GM18861 (cell line): ENCODE measurements around the gene NUTM2E.
"Not testable (repeated sequence)": the region's sequence is repeated elsewhere in the genome, so short reads cannot be mapped to it uniquely, and the experiment has no call there.

Experiments used
- ATAC-seq: cut with Tn5 transposase; IDR thresholded peaks from one replicate; pipeline ENCODE4 v1.9.1; 2021; ENCODE audit not compliant: unreplicated experiment

The NUTM2E gene

DNA sequence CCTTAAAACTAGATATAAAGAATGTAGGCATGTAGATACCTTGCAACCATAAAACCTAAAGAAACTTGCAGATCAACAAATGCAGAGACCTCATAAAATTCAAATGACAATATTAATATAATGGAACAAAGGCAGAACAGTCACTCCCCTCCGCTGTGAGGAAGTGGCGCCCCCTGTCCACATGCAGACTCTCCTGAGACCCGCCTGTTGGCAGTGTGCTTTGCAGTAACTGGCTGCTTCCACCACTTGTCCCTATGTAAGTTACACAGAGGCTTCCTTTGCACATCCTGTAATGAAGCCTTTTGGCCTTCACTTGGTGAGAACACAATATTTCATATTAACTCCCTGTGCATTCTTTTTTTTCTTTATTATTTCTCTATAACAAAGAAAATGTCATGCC is 36.3 kb downstream of the NUTM2E start:
- not testable (repeated sequence) for ATAC-seq

DNA sequence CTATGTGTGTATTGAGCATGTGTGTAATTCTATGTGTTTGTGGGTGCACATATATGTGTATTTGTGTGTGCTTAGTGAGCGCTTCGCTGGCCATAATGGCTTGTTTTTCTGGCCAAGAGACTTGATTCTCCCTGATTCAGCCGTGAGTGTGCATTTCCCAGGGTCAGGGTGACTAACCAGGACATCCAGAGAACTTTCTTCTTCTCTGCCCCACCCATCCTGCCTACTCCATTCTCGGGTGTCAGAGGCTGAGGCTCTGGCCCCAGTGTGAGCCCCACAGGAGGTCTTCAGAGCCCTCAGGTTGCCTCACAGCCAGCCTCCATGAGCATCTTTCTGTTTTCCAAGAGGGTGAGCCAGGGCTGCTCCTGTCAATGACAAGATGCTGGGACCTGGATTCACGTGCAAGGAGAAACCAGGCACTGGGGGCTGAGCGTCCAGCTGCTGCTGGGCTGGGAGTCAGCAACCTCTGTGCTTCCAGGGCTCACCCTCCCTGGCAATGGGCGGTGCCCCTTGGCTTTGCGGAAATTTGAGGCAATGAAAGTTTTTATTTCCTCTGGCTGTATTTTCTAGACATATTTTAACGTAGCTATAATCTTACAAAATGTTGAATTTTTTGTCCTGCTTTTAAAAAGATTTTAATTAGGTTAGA is 40.5 kb downstream of the NUTM2E start:
- ATAC-seq = not testable (repeated sequence)

DNA sequence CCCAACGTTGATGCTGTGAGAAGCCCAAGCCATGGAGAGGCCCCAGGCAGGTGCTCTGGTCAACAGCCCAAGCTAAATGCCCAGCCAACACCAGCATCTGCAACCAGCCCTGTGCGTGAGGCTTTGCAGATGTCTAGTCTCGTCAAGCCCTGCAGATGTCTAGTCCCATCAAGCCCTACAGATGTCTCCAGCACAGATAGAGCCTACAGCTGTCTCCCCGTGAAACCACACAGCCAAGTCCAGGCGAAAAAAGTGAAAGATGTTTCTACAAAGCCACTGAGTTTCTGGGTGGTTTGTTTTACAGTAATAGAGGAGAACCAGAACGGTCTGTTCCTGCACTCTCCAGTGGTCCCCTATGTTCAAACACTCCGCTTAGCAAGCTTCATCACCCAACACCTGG is 41.5 kb downstream of the NUTM2E start:
- ATAC-seq = not testable (repeated sequence)

DNA sequence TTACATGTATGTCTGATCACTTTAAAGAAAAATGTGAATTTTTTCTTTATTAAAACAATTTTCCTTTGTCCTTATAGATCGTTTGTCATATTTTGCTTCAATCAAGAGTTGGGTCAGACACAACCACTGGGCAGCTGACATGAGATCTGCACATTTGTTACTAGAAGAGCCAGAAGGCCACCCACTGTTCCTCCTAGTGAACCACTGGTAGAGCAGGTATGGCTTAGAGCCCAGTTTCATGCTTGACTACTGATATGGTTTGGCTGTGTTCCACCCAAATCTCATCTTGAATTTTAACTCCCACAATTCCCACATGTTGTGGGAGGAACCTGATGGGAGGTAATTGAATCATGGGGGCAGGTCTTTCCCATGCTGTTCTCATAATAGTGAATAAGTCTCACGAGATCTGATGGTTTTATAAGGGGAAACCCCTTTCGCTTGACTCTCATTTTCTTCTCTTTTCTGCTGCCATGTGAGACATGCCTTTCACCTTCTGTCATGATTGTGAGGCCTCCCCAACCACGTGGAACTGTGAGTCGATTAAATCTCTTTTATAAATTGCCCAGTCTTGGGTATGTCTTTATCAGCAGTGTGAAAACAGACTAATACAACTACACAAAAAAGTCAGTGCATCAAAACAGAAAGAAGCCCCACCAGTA is 43.0 kb downstream of the NUTM2E start:
- ATAC-seq = not testable (repeated sequence)

DNA sequence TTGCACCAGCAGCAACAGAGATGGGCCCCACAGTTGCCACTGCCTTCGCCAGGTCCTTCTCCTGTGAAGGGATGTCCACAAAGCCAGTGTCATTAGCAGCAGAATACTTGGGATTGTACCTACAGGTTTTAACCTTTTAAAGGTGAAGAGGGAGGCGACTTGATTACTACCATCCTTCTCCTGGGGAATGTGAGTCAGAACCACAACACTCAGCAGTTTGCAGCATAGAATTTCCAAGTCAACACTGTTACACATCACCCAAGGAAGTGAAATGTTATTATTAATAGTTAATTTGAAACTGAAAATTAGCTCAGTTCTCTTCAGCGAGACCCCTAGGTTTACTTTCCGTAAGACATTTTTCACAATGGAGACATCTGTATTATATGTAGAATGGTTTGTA is 45.2 kb downstream of the NUTM2E start:
- ATAC-seq = not testable (repeated sequence)
